GM21786 (cell line): ENCODE results near the gene COL19A1.
A peak's percentile ranks its signal among the peaks of the same experiment; 100 is the strongest.

Source experiments
- ATAC-seq: cut with Tn5 transposase; IDR thresholded peaks from one replicate; pipeline ENCODE4 v1.9.1; 2021; ENCODE audit not compliant: unreplicated experiment

COL19A1 gene

DNA sequence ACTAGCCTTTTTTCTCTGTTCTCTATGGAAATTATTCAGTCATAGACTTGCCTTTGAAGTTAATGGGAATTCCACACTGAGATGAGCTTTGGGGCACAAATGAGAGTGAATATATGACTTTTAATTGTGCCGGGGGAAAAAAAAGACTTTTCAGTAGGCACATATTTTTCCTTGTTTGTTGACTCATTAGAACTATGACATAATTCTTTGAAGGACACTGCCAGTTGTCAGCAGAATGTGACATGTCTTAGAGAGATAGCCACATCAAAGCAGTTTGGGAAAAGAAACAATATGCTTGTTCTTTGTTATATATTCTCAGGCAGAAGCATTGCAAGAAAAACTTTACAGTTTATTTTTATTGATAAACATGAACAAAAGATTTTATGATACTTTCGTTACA, 298.2 kb downstream of the COL19A1 start:
- ATAC-seq, result no peak

DNA sequence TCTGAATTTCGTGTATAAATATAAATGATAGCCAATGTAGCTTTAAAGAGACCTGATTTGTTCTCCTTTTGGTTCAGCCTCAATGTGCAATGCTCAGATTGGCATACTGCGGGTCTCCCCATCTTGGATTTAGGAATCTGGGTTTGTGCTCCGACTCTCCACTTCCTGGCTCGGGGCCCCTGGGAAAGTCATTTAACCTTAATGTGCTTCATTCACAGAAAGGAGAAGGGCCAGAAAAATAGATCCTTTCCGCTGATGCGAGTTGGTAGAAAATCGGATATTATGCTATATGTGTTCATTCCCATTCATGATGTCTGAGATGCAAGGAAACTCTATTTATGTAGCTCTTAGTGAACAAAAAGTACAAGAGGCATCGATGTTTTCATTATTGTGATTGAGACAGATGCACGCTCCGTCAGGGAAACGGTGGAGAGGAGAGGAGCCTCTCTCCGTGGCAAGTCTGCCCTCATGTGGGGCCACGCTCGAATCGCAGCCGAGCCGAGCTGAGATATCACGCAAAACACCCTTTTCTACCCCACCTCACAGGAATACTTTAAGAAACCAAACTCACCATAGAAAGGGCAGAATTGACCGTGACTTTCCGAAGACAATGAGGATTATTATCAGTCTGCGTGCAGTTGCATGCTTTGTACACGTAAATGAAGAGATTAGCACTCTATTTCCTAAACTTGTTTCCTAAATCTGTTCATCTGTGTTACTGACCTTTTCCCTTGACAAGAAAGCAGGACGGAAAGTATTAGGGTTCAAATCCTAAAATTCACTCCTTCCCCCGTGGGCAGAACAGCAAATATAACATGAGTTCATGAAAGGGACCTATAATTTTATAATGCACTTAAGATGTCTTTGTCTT, 300.0 kb downstream of the COL19A1 start:
- peak; percentile 91 for ATAC-seq

DNA sequence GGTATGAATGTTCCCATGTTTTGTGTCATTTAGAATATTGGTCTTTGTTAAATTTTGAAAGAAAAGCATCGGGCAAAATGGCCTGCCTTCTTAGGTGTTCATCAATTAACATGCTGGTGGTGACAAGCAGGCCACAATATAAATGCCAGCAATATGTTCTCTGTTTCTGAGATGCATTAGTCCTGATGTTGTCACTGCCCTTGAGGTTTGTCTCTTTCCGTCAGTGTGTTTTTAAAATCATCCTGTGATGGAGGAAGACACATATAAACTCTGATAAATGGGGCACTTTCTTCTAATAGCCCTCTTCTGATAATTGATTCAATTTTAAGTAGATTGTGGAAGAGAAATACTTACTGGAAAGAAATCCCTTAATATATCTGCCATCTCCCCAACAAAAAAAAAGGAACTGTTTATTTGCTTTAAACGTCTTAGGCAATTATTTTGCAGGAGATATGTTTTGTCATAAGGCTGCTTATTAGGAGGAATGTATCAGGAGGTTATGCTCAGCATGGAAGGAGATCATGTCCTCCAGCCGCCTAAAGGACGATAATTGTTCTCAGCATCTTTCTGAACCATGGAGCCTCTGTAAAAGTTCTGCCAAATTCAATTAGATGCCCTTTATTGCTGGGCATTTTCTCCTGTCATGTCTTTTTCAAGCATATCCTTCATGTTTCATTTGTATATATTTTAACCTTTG, 302.5 kb downstream of the COL19A1 start:
- no peak for ATAC-seq

DNA sequence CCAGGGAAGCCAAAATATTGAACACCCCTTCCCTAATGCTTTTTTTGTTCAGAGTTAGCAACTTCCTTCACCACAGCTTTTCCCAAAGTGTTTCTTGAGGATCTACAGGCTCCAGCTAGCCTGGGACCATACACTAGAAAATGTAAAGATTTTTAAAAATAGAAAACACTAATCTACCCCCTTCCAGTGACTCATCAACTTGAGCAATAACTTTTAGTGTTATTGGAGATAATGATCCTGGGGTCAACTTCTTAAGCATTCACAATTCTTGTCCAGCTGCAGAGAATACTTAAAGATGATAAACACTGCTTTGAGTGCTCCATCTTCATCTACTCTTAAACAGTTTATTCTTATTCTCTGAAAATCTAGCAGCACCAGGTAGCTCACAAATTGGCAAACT, 304.9 kb downstream of the COL19A1 start:
- no peak for ATAC-seq

DNA sequence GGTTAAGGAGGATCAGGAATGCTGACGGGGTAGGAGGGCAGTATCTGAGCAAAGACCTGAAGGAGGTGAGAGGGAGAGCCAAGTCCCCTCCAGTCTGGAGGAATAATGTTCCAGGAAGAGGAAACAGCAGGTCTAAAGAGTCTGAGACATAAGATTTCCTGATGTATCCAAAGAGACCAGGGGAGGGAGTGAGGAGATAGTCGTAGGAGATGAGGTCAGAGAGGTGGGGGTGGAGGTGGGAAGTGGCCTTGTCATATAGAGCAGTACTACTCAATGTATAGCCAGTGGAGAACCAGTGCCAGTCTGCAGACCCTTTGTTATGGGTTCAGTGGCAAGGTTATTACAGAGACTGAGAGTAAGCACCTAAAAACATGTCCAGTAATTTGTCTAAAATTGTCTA, 305.9 kb downstream of the COL19A1 start:
- ATAC-seq, result no peak

DNA sequence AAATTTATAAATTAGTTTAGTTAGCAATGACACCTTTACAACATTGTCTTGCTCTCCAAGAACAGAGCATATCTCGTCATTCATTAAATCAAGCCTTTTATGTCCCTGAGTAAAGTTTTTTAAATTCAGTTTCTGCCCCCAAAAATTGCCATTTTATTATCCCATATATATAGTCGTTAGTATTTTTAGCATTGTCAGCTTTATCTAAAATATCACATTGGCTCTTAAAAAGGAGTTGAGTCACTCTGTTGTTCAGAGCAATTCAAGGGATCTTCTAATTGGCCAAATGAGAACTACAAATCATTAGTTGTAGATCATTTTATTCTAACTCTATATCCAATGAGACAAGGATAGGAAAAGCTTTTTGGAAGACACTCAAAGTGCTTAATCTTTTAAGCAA, 309.4 kb downstream of the COL19A1 start:
- no peak for ATAC-seq

DNA sequence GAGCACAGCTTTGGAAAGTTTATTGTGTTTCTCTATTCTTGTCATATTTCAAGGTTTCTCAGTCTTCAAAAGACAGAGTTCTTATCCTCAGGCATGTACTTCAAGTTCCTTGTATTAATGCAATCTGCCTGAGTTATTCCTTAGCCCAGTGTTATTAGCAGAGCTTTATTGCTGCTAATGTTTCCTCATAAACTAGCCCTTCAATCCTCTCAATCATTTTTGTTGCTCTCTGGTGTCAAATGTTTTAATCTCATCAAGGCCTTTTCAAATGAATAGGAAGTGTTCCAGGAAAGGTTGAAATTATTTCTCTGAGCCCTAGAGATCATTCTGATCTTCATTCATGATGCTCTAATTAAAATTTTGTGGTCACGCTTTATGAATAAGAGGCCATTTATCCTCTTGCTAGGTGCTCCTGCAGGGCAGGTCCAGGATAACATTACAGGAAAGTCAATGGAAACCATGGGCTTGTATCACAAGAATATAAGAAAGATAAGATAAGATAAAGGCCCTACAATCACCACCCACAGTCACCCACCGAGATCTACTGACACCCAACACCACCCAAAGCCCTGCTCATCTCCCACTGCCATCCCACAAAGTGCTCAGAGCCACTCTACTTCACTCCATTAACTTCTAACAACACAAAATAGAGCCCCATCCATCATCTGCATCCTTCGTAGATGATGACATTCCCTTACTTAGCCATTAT, 310.6 kb downstream of the COL19A1 start:
- no peak for ATAC-seq

DNA sequence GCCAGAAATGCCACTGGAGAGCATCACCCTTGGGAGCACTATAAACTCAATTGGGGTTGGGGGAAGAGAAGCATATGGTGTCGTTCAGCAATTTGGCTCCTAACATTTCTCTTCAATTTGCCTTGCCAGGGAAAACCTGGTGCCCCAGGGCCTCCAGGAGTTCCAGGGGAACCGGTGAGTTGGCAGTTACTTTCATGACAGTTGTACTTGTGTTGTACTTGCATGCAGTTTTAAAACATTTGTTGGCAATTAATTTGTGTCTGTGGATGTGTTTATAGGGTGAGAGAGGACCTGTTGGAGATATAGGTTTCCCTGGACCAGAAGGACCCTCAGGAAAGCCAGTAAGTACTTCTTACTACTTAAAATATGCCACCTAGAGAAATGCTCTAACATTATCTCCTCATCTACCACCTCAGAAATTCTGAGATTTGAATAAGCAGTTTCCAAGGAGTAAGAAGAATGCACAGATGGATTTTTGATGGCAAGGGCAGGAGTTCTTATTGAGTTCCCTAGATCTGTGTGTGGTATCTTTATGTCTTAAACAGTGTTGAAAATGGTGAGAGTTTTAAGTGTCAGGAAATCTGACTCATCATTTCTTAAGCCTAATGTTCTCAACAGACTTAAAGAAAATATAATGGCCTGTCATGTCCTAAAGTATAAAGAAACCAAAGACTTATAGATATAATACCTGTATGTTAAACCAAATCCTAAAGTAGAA, 314.0 kb downstream of the COL19A1 start:
- no peak for ATAC-seq

DNA sequence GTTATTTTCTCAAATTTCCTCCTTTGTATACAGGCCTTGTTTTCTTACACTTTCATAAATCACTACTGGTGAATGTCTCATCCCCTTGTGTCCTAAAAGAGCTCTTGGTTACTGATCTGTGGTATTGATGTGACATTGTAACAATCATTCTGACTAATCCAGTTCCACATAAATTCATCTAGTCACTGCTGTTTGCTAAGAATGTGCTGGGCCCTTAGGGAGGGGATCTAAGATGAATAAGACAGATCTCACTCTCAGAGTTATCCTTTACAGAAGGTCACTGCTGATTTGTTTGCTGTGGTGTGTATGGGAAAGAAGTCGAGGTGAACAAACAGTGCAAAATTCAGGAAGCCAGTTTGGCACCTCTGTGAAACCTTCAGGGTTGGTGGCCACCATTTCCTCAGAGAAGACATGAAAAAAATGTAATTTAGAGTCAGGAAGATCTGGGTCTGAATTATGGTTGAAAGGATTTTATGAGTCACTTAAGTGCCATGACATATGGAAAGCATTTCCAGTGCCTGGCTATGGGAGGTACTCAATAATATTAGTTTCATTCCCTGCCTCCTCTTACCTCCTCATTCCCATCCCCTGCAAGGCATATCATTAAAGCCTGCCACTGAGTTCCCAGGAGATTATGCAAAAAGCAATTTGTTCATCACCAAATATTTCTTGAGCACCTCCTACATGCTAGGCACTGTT, 314.7 kb downstream of the COL19A1 start:
- no peak for ATAC-seq

DNA sequence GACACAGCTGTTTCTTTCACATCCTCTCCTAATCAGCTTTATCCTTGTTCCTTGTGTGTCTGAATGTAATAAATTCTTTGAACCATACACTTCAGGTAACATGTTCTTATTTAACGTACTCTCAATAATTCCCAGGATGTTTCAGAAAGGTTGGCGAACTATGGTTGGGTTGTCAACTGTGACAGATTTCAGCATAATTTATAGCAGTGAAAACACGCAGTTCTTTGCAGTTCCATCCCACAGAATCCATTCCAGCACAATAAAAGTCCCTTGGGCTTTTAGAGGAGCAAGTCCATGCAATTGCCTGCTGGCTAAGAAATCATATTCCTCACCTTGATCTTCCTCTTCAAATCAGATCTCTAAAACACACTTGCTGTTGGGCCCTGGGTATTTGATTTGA, 317.2 kb downstream of the COL19A1 start:
- no peak for ATAC-seq

DNA sequence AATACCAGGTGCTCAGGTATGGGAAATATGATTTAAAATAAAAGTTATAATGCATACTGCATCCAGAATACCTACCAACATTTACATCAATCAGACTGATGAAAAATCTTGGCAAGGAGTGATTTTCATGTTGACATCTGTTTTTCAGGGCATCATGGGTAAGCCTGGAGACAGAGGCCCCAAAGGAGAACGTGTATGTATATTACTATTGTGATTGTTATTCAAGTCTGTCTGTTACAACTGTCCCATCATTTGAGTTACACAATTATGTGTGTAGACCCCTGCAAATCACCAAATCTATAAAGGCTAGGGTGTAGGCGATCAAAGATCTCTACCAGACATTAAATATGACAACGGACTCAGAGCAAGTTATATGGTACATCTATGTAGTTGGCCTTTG, 318.4 kb downstream of the COL19A1 start:
- ATAC-seq, result no peak

DNA sequence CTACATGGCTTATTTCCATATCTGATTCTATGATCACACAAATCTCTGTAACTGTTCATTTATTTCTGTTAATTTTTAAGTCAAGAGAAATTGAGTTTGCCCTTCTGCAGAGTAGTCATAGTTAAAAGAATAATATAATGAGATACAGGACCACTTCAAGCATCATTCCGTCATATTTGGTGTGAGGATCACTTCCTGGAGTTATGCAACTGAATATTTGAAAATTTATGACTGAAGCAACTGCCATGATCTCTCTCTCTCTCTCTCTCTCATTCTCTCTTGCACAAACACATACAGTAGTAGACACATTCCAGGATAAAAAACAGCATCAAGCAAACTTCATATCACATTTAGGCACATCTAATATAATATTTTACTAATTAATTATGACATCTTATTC, 320.1 kb downstream of the COL19A1 start:
- no peak for ATAC-seq

DNA sequence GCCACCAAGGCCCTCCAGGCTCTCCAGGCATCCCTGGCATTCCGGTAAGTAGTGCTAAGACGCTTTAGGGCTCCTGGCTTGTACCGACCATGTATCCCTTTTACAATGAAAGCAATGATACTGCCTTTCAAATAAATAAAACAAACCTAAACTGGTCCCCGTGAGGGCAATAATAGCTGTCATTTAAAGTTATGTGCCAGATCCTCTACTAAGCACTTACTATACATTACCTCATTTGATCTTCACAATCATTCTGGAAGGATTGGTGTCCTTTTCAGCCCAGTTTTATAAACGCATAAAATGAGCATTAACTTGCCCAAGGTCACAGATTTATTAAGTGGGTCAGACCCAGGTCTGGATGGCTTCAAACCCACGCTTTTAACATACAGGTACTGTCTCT, 321.8 kb downstream of the COL19A1 start:
- no peak for ATAC-seq

DNA sequence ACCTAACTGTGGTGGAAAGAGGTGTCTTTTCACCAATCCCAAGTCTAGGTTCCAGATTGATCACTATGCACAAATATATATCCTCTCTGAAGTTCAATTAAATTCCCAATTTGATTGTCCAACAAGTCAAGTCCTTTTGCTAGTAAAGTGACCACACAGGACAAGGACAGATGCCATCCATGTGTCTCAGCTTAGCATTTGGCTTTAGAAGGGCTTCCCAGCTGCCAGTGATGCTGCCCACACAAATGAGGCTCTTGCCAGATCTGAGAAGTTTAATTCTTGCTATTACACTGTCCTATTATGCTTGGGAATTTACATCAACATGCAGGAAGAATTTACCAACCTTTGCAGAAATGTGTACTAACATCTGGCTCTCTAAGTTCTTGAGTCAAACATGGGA, 328.1 kb downstream of the COL19A1 start:
- ATAC-seq, result no peak

DNA sequence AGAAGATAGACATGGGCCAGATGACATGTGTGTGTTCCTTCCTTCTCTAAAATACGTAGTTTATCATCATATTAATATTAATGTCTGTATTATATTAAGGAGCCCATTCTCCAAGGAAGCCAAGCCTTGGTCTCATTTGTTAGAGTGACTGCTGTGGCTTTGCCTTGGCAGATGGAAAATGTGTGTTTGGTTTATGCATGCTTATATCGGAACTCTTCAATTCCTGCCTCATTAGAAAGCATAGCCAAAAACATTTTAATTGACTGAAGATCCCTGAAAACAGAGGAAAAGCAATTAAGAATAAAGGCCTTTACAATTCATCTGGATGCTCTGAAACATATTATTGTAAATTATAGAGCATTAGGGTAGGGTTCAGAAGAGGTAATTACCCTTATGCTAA, 330.2 kb downstream of the COL19A1 start:
- no peak for ATAC-seq

DNA sequence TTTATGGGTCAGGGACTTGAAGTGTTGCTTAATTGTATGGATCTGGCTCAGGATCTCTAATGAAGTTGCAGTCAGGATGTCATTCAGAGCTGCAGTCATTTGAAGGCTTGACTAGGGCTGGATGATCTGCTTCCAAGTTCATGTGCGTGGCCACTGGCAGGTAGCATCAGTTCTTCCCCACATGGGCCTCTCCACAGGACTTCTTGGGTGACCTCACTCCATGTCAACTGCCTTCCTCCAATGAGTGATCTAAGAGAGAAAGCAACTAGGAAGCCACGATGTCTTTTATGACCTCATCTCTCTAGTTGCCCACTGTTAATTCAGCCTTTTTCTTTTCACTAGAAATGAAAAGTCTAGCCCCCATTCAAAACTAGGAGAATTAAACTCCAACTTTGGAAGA, 332.4 kb downstream of the COL19A1 start:
- no peak for ATAC-seq

DNA sequence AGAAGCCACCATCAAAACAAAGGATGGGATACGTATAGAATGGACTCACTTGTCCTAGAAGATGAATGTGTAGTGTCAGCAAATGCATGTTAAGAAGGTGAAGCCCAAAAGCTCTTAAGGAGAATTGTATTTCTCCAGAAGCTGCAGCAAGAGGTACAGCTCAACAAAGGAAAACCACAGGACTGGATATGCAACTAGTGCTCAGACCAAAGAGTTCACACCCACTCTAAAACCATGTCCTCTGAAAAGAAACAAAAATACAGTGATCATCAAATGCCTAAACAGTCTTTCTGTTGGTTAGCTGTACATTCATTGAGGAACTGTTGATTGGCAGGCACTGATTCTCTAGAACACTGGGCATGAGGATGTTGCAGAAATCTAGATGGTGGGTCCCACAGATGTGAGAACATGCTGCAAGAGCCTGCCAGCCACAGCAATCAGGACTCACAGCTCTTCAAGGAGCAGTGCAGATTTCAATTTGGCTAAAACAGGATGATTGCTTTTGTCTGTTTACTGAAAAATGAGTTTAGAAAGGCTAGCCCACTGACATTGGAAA, 342.0 kb downstream of the COL19A1 start:
- ATAC-seq, result no peak

DNA sequence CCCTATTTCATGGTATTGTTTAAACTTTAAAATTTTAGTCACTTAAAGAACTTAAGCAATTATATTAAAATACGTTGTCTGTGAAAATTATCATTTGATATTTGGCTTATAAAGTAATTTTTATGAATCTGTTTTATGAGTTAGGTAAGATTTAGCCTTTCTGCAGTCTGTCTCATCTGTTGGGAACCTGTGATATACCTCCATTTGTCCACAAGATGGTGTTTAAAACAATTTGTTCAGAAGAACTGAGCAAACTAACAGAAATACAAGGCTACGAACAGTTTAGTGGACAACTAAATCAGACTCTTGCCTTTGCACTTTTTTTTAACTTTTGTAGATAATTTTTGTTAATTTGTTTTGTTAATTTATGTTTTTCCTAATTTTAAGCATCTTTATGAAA, 344.1 kb downstream of the COL19A1 start:
- no peak for ATAC-seq

DNA sequence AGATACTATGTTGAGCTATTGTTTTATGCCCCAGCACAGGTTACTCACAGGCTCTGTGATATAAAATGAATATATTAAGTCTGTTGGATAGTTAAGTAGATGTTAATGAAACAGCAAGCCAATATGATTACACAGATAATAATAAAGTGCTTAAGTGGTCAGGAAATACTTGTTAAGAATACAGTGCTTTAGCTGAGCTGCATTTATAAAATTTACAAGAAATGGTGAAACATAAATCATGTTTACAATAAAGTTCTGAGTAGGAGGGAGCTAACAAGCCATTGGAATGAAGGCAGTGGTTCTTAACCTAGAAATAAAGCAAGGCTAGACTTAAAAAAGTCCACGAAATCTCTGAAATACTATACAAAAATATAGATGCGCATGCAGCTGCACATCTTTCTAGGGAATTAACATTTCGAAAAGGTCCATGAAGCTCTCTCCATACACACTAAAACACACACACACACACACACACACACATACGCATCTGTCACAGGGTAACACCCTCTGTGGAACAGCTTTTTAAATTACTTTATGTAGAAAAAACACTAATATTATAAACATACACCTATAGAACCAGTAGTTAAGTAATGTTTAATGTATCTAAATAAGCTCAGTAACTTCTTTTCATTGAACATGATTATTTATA, 349.2 kb downstream of the COL19A1 start:
- no peak for ATAC-seq

DNA sequence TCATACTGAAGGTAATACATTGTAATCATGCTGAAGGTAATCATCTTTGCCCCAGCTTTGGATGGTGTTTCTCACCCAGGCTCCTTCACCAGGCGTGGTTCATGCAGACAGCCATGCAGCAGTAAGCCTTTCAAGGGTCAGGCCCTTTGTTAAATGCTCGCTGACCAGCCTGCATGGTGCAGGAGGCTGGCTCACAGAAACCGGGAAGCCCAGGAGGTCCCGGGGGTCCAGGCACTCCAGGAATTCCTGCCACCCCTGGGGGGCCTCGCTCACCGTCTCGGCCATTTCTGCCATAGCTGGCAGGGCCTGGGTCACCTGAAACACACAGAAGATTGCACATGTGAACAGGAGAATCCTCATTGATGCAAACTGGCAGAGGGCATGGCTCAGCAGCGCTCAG, 350.4 kb downstream of the COL19A1 start:
- no peak for ATAC-seq
